OCI-LY7 (cell line): ENCODE measurements around the gene C1GALT1C1L.

ENCODE experiments used
- CTCF ChIP-seq: fragments of 200-600 bp; sonication (generic); conservative IDR thresholded peaks from 2 replicates; pipeline ENCODE4 v1.5.1; 2014; ENCODE audit warnings: mild to moderate bottlenecking, antibody characterized with exemption, low read length, moderate library complexity, mixed read lengths
- EZH2phosphoT487 ChIP-seq: fragments of 200-600 bp; sonication (generic); IDR thresholded peaks from 2 replicates; pipeline ENCODE4 v1.6.1; 2018; ENCODE audit warnings: low read depth, borderline replicate concordance, mild to moderate bottlenecking, mixed run types, antibody characterized with exemption, low read length, moderate library complexity, mixed read lengths

- no peak for TF ChIP-seq CTCF
- no peak for TF ChIP-seq EZH2phosphoT487
Observed at GRCh38 chr2:43724728-43725526, 48.7 kb upstream of the C1GALT1C1L start.
